ENCODE measurements around the gene SCN8A. TPM values are rescaled to one million over a fixed set of nuclear protein-coding genes. Genes with fewer than 3 reads are reported as not detected.

The SCN8A gene
- polyA plus RNA-seq, 2 of the 4 experiments (the other 2 are of a cell fraction), result 1.8 to 4.8 TPM

DNA sequence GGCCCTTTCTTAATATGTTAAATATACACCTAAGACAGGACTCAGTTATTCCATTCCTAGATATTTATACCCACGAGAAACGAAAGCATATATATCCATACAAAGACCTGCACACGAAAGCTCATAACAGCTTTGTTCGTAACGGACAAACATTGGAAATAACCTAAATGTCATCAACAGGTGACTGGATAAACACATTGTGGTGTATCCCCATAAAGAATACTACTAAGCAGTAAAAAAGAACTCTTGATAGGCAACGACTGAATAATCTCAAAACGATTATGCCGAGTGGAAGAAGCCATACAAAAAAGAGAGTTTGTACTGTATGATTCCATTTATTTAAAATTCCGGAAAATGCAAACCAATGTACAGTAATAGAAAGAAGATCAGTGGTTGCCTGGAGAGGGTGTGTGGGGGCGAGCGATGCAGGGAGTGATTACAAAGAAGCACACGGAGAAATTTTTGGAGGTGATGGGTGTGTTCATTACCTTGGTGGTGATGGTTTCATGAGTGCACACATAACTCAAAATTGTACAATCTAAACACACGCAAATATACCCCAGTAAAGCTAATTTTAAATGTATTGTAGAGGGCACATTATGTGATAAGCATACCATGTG is 1.4 kb upstream of the SCN8A start:
- Histone ChIP-seq H3K9me3 (no peaks in the 10 kb centered on the region), H3K4me3 (peak overlapping the region; percentile 70), H3K4me1 (peaks cover 11% of the 10 kb centered on the region; the same call in 2 of the 3 replicates), H3K4me2 (peak overlapping the region; percentile 95), H3K27ac (no peak overlapping the region; a peak in 2 of 6 replicates)
- ChIA-PET CTCF (interaction anchor here (1.0 to 2.1 kb wide), 8 partner anchors 9 to 235 kb away, joined by 3 to 9 read pairs (median 4); no protein-coding TSS in a partner anchor), POLR2A (no interaction called here)
- TF ChIP-seq KDM5A (IDR thresholded peaks at IDR 0.05), result no peak
- TF ChIP-seq BHLHE40 (IDR thresholded peaks at IDR 0.05; ENCODE audit: low read depth, low read length), result no peak
- ATAC-seq (no peak), FAIRE-seq (no peak), DNase-seq (ENCODE audit: low read depth in 1 of 2, low spot score in 1 of 2) (no peak)
- WGBS (ENCODE audit: missing lambda C conversion rate), result 78% methylated on average over 13 of the region's 13 CpGs

DNA sequence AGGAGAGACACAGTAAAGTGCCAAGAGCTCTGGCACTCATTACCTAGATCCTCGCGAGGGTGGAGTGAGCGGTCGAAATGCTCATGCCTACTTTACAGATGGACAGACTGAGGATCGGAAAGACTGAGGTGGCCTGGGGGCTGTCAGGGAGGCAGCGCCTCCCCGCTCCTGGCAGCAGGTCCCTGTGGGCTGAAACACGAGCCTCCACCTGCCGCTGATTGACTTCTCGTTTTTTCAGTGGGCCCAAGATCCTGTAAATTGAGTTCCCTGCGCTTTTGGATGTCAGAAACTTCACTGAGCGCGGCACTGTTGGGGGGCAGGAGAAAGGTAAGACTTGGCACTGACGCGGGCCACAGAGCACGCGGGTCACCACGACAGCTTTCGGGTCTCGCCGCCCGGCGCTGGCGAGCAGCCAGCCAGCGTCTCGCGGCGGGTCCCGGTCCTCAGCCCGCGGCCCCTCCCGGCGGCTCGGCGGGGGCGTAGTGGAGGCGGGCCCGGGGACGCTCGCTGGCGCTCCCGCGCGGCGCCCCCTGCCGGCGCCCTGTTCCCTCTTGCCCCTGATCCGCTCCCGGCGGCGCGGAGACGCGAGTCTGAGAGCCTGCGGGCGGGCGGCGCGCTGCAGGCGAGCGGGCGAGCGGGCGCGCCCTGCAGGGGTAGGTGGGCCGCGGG is 552 bp upstream of the SCN8A start:
- DNase-seq (ENCODE audit: low read depth in 1 of 2, low spot score in 1 of 2), result peak; percentile 70 to 78
- ATAC-seq, result peak; percentile 90 to 91
- POLR2A ChIA-PET, result no interaction called here
- H3K9me3 ChIP-seq, result no peaks in the 10 kb centered on the region
- H3K27ac ChIP-seq, result peak overlapping the region; percentile 87 to 93
- H3K4me3 ChIP-seq, result peak overlapping the region; percentile 70
- peaks cover 11% of the 10 kb centered on the region; the same call in 2 of the 3 replicates for H3K4me1 ChIP-seq
- no peak for FAIRE-seq
- TF ChIP-seq JUN (IDR thresholded peaks at IDR 0.05), result peak in 1 of 2 experiments; percentile 15; a peak in 1 of 5 replicates
- peak in 1 of 2 experiments; percentile 47; a peak in 2 of 5 replicates for TF ChIP-seq RAD21 (conservative IDR thresholded peaks at IDR 0.05 in 1 of 2, IDR thresholded peaks at IDR 0.05 in 1 of 2)
- TF ChIP-seq GATA3 (IDR thresholded peaks at IDR 0.05; ENCODE audit: borderline replicate concordance), result no peak
- TF ChIP-seq KDM1A (IDR thresholded peaks at IDR 0.05; ENCODE audit: low read depth), result peak; percentile 96
- no peak for TF ChIP-seq FOSB (CRISPR knock-in tag; IDR thresholded peaks at IDR 0.05)
- peak; percentile 65; the same call in 1 of the 2 replicates for TF ChIP-seq PHF8 (IDR thresholded peaks at IDR 0.05; ENCODE audit: borderline replicate concordance, low read depth)
- peak; percentile 91 for TF ChIP-seq CTCF (IDR thresholded peaks at IDR 0.05)
- TF ChIP-seq CBX2 (IDR thresholded peaks at IDR 0.05; ENCODE audit: borderline replicate concordance, low read depth), result no peak
- TF ChIP-seq BHLHE40 (IDR thresholded peaks at IDR 0.05; ENCODE audit: low read depth, low read length), result no peak
- TF ChIP-seq NR3C1 (IDR thresholded peaks at IDR 0.05), result no peak
- TF ChIP-seq ZC3H11A (IDR thresholded peaks at IDR 0.05), result no peak
- peak; percentile 94 for TF ChIP-seq HDAC2 (IDR thresholded peaks at IDR 0.05)
- no peak for TF ChIP-seq HOXB13 (CRISPR knock-in tag; IDR thresholded peaks at IDR 0.05; ENCODE audit: low read depth)
- no peak for TF ChIP-seq USF2 (IDR thresholded peaks at IDR 0.05)
- no peak for TF ChIP-seq ZNF302 (CRISPR knock-in tag; IDR thresholded peaks at IDR 0.05)
- TF ChIP-seq TP53 (CRISPR knock-in tag; IDR thresholded peaks at IDR 0.05), result no peak
- peak; percentile 54 for TF ChIP-seq MAX (IDR thresholded peaks at IDR 0.05)
- no peak for TF ChIP-seq JUNB (IDR thresholded peaks at IDR 0.05)
- peak; percentile 87; the same call in 1 of the 2 replicates for TF ChIP-seq CHD4 (IDR thresholded peaks at IDR 0.05; ENCODE audit: borderline replicate concordance)
- TF ChIP-seq REST (IDR thresholded peaks at IDR 0.05), result peak; percentile 42
- TF ChIP-seq SMC3 (IDR thresholded peaks at IDR 0.05), result peak; percentile 59
- H3K4me2 ChIP-seq, result peak overlapping the region; percentile 95
- WGBS (ENCODE audit: missing lambda C conversion rate), result 11% methylated on average over 28 of the region's 67 CpGs
- CTCF ChIA-PET, result interaction anchor here (0.6 to 2.1 kb wide), 11 partner anchors 9 to 234 kb away, joined by 3 to 9 read pairs (median 3); no protein-coding TSS in a partner anchor

Data from A549 (cell line).